GM12865 (cell line): ENCODE data around the gene ANO5.

ENCODE experiments used
- DNase-seq: peaks from one replicate; pipeline ENCODE4 v3.0.0; 2010; ENCODE audit warnings: low read depth
- H3K4me3 ChIP-seq: 2 replicates; pipeline ENCODE4 v1.5.1; 2011; ENCODE audit warnings: mild to moderate bottlenecking, low read depth, low read length, control low read depth
- TF ChIP-seq, protein P1 (sequence below): IDR thresholded peaks from 2 replicates; pipeline ENCODE4 v1.5.1; 2011; ENCODE audit warnings: low read length, control low read depth, low read depth, inconsistent platforms; ENCODE audit not compliant: insufficient read depth; ENCODE audit errors: missing control alignments

The ANO5 gene

DNA sequence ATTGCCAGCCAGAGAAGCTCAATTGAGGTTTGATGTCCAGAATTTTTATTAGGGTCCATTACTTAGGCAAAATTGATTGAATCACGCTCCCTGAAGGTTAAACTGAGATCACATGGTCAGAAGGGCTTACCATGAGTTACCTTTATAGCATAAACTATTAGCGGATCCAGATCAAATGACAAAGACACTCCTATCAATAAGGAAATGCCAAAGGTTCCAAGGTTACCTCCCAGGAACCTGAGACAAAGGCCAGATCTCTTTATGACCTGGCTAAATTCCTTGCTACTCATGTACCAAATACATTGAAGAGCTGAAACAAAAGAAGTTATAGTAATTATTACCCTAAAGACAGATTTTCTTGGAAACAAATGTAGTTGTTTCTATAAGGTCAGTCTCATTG, 27.8 kb upstream of the ANO5 start:
- TF ChIP-seq, protein P1, sequence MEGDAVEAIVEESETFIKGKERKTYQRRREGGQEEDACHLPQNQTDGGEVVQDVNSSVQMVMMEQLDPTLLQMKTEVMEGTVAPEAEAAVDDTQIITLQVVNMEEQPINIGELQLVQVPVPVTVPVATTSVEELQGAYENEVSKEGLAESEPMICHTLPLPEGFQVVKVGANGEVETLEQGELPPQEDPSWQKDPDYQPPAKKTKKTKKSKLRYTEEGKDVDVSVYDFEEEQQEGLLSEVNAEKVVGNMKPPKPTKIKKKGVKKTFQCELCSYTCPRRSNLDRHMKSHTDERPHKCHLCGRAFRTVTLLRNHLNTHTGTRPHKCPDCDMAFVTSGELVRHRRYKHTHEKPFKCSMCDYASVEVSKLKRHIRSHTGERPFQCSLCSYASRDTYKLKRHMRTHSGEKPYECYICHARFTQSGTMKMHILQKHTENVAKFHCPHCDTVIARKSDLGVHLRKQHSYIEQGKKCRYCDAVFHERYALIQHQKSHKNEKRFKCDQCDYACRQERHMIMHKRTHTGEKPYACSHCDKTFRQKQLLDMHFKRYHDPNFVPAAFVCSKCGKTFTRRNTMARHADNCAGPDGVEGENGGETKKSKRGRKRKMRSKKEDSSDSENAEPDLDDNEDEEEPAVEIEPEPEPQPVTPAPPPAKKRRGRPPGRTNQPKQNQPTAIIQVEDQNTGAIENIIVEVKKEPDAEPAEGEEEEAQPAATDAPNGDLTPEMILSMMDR = no peak
- DNase-seq = no peak
- H3K4me3 ChIP-seq = no peak overlapping the region

DNA sequence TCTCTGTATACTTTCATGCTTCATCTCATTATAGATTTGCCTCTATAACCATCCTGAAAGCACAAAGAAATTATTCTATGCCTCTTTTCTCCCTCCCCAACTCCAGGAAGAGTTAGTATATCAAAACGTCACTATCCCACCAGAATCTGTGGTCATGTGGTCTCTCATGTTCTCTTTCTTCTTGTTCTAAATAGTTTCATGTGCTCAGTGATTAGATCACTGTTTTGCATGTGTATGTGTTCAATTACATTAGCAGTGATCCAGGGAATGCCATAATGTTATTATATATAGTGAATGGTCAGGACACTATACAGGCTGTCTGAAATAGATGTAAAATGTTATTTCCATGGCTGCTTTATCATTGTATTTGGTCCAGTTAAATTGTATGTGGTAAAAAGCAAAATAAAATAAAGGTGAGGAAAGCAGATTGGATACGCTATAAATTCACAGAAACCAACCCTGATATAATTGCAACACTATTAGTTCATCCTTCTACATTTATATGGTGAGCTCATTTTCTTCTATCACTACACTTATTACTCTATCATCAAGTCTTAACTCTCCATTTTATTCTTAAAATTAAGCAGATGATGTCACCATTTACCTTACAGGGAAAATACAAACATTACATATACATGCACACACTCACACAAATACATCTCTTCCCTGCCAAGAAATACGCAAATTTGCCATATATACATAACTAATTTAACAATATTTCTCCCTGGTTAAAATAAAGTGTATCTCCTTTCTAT, 26.9 kb upstream of the ANO5 start:
- DNase-seq = no peak
- TF ChIP-seq, protein P1 = no peak
- no peak overlapping the region for H3K4me3 ChIP-seq

DNA sequence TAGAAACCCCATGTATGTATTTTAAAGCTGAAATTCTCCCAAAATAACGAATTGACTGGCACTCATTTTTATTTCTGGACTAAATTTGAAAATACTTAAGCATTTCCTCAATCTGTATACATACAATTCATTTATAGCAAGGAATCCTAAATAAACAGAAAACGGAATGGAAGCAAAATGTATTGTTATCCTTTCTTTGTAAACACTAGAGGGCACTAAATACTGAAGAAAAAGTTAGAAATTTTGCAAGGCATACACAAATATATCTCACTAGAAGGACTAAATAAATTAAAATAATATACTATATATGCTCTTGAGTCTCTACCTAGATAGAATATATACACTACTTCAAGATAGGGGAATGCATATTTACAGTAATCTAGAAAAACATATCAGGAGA, 23.1 kb upstream of the ANO5 start:
- no peak for DNase-seq
- TF ChIP-seq, protein P1 = peak; percentile 19
- no peak overlapping the region for H3K4me3 ChIP-seq

DNA sequence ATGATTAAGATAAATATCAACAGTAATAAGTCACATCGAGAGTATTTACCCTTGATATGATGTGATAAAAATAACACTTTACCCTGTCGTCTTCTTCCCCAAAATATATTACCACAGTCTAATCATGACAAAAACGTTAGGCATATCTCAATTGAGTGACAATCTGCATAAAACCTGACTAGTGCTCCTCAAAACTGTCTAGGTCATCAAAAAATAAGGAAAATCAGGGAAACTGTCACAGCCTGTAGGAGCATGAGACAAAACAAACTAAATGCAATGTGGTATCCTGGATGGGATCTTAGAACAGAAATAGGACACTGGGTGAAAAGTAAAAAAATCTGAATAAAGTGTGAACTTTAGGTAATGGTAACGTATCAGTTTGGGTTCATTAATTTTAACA, 19.4 kb upstream of the ANO5 start:
- DNase-seq = no peak

DNA sequence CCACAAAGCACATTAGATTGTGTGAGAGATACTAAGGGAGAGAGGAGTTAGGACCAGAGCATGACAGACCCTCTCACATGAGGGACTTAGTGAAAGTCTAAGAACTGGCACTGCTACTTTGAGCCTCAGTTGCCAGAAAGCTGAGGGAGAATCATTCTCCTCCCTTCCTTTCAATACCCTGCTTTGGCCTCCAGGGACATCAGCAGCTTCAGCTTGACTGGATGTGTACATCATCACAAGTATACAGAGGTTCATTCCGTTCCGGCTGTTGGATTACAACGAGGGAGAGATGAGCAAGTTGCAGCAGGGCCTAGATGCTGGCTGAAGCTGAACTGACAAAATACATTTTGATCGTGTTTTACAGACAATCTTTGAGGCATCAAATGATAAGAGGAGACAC, 15.7 kb upstream of the ANO5 start:
- no peak for DNase-seq
- TF ChIP-seq, protein P1 = no peak
- no peak overlapping the region for H3K4me3 ChIP-seq

More for the DNA sequence above, 19.4 kb upstream of the ANO5 start:
- no peak overlapping the region for H3K4me3 ChIP-seq
- TF ChIP-seq, protein P1 = no peak

DNA sequence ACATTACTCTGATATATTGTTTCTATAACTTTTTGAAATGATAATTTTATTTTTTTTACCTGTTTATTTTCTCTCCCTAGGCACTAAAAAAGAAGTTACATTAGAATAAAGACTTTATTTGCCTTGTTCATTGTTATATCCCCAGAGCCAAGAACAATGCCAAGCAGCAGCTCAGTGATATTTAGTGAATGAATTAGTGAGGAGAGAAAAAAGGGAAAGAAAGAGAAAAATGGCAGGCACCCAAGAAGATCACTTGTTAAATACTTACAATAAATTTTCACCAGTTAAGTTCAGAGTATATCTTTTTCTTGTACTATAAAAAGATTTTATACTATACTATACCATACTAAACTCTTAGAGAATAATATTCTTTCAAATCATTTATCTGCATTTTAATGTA, 13.3 kb upstream of the ANO5 start:
- no peak overlapping the region for H3K4me3 ChIP-seq
- TF ChIP-seq, protein P1 = no peak
- no peak for DNase-seq

DNA sequence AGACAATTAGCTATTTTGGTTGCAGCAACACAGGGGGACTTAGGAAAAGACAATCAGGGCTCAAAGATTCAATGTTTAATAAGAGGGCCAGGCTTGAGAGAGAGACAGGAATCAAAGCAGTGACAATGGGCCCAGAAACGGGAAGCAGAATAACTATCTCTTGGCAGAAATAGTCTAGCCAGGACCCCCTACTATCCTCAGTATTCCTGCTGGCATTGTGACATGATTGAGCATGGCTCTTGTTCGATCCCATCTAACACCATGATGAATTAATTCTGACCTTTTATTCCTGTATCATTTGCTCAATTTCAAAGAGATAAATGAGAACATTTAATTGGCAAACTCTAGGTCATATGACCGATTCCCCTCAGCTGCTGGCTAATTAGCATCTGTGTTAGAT, 12.8 kb upstream of the ANO5 start:
- no peak for DNase-seq
- TF ChIP-seq, protein P1 = no peak
- no peak overlapping the region for H3K4me3 ChIP-seq
